Keratinocyte (primary cell): ENCODE measurements around the gene UGGT2. TPM values are rescaled to one million over a fixed set of nuclear protein-coding genes. Genes with fewer than 3 reads are reported as not detected.

Experiments used
- DNase-seq: peaks from one replicate; pipeline ENCODE4 v3.0.0-alpha.2; 2011; ENCODE audit warnings: low read depth, missing footprints, low spot score
- FAIRE-seq: peaks from 2 replicates; lab custom pipeline; 2011; peaks lifted over from hg19 to GRCh38; lab: Jason Lieb, UNC
- H2AFZ ChIP-seq: 2 replicates; pipeline ENCODE4 v1.6.0; 2012; ENCODE audit warnings: low read length, control low read depth, inconsistent platforms; ENCODE audit not compliant: control insufficient read depth
- H3K27ac ChIP-seq: 2 replicates; pipeline ENCODE4 v1.5.1; 2011; ENCODE audit warnings: low read length; ENCODE audit not compliant: control insufficient read depth, insufficient read depth
- H3K27me3 ChIP-seq: 3 replicates; pipeline ENCODE4 v1.6.0; 2011; ENCODE audit warnings: low read length; ENCODE audit not compliant: control insufficient read depth, insufficient read depth; ENCODE audit errors: extremely low read depth
- H3K36me3 ChIP-seq, 2 experiments: 2 replicates in 1 of 2; 3 replicates in 1 of 2; pipeline ENCODE4 v1.5.1; 2011; ENCODE audit warnings: low read length in 2 of 2, mild to moderate bottlenecking in 1 of 2; ENCODE audit not compliant: control insufficient read depth in 2 of 2, insufficient read depth in 2 of 2; ENCODE audit errors: extremely low read depth in 1 of 2
- H3K4me1 ChIP-seq: 3 replicates; pipeline ENCODE4 v1.5.1; 2011; ENCODE audit warnings: low read length; ENCODE audit not compliant: control insufficient read depth, insufficient read depth; ENCODE audit errors: extremely low read depth
- H3K4me2 ChIP-seq: 3 replicates; pipeline ENCODE4 v1.6.0; 2011; ENCODE audit warnings: low read depth, low read length; ENCODE audit not compliant: control insufficient read depth, insufficient read depth; ENCODE audit errors: extremely low read depth
- H3K4me3 ChIP-seq, 3 experiments: fragments of 200-600 bp in 1 of 3; sonication (generic) in 1 of 3; 2 replicates in 2 of 3; 3 replicates in 1 of 3; pipeline ENCODE4 v1.5.1; 2011 to 2016; ENCODE audit warnings: low read length in 3 of 3, mild to moderate bottlenecking in 3 of 3, control low read depth in 2 of 3, inconsistent platforms in 1 of 3, low read depth in 1 of 3, mixed read lengths in 1 of 3, mixed run types in 1 of 3, moderate library complexity in 1 of 3; ENCODE audit not compliant: control insufficient read depth in 2 of 3, insufficient read depth in 2 of 3; ENCODE audit errors: extremely low read depth in 1 of 3
- H3K79me2 ChIP-seq: 2 replicates; pipeline ENCODE4 v1.6.0; 2012; ENCODE audit warnings: low read length; ENCODE audit not compliant: control insufficient read depth, insufficient read depth
- H3K9ac ChIP-seq: 3 replicates; pipeline ENCODE4 v1.6.0; 2011; ENCODE audit warnings: low read length; ENCODE audit not compliant: control insufficient read depth, insufficient read depth; ENCODE audit errors: extremely low read depth
- H3K9me1 ChIP-seq: 3 replicates; pipeline ENCODE4 v1.6.0; 2011; ENCODE audit warnings: low read length; ENCODE audit not compliant: control insufficient read depth, insufficient read depth; ENCODE audit errors: extremely low read depth
- H3K9me3 ChIP-seq: 2 replicates; pipeline ENCODE4 v1.5.1; 2012; ENCODE audit warnings: low read depth, low read length; ENCODE audit not compliant: control insufficient read depth
- H4K20me1 ChIP-seq: 3 replicates; pipeline ENCODE4 v1.6.0; 2011; ENCODE audit warnings: low read length; ENCODE audit not compliant: control insufficient read depth, insufficient read depth; ENCODE audit errors: extremely low read depth
- CTCF ChIP-seq, 3 experiments: IDR thresholded peaks in 1 of 3; conservative IDR thresholded peaks in 1 of 3; optimal IDR thresholded peaks in 1 of 3; 2 replicates in 2 of 3; 3 replicates in 1 of 3; pipeline versions ENCODE3 to v1.5.1; 2011; ENCODE audit warnings: low read length in 3 of 3, mild to moderate bottlenecking in 3 of 3, moderate library complexity in 2 of 3, control low read depth in 1 of 3, inconsistent platforms in 1 of 3; ENCODE audit not compliant: insufficient read depth in 2 of 3; ENCODE audit errors: extremely low read depth in 1 of 3
- EZH2 ChIP-seq: IDR thresholded peaks from one replicate; pipeline ENCODE4 v1.6.1; 2012; ENCODE audit warnings: inconsistent platforms, mild to moderate bottlenecking, low read length, moderate library complexity
- dilution Hi-C: fragments of 300-500 bp; cut with MboI; formaldehyde crosslinking; loops from one replicate; pipeline ENCODE4 v1.7.0; 2020; ENCODE audit warnings: low sequenced_read_pairs; ENCODE audit not compliant: extremely low pct_ligation_motif_present
- polyA plus RNA-seq, 5 experiments: library from polyadenylated mRNA; depleted of rRNA in 3 of 5; stranded (reverse) in 3 of 5; stranded (forward) in 1 of 5; unstranded in 1 of 5; fragments of >200 nt; gene quantifications; 1 replicate in 1 of 5; 2 replicates in 3 of 5; 3 replicates in 1 of 5; pipeline versions ENCODE4 v1.2.1 to v1.2.3, GENCODE V29; 2011 to 2012; ENCODE audit warnings: missing spikeins in 2 of 5, low read depth in 1 of 5, low replicate concordance in 1 of 5

Gene UGGT2
- polyA plus RNA-seq, 1 donor (not counting 4 experiments of a cell fraction or from before 2014, with no cell fraction given), result 12.5 TPM

- H3K9me3 ChIP-seq, result no peaks in the 10 kb centered on the region
- DNase-seq (no peak), FAIRE-seq (no peak)
- TF ChIP-seq EZH2, result no peak
- no peak for TF ChIP-seq CTCF (optimal IDR thresholded peaks at IDR 0.05 in 1 of 3, IDR thresholded peaks at IDR 0.05 in 1 of 3, conservative IDR thresholded peaks at IDR 0.05 in 1 of 3; ENCODE audit: extremely low read depth in 1 of 3, insufficient read depth in 2 of 3, low read length in 3 of 3)
- no peaks in the 10 kb centered on the region for H3K27me3 ChIP-seq
- peaks cover 2 to 5% of the 10 kb centered on the region in 2 experiments for H3K36me3 ChIP-seq
- no peak overlapping the region for H3K9ac ChIP-seq
- no peaks in the 10 kb centered on the region for H3K9me1 ChIP-seq
- dilution Hi-C loops, result no loop called here
- peaks cover 3% of the 10 kb centered on the region for H3K79me2 ChIP-seq
- peaks cover 12% of the 10 kb centered on the region for H3K4me1 ChIP-seq
- H2AFZ ChIP-seq, result no peak overlapping the region
- no peak overlapping the region for H3K4me2 ChIP-seq
- peaks cover 3% of the 10 kb centered on the region for H4K20me1 ChIP-seq
- no peak overlapping the region for H3K4me3 ChIP-seq
- H3K27ac ChIP-seq, result no peak overlapping the region
Measured at GRCh38 chr13:95779522-95779921, 273.7 kb downstream of the UGGT2 start.

GRCh38 chr13:95771905-95772304 lies 281.3 kb downstream of the UGGT2 start:
- Histone ChIP-seq H3K9me3 (no peaks in the 10 kb centered on the region), H3K4me2 (no peak overlapping the region), H3K27me3 (no peaks in the 10 kb centered on the region), H3K9ac (no peak overlapping the region), H3K36me3 (peaks cover 0 to 2% of the 10 kb centered on the region in 2 experiments), H3K4me1 (no peaks in the 10 kb centered on the region), H3K27ac (no peak overlapping the region), H3K79me2 (no peaks in the 10 kb centered on the region), H3K4me3 (no peak overlapping the region), H4K20me1 (no peaks in the 10 kb centered on the region), H2AFZ (no peak overlapping the region), H3K9me1 (no peaks in the 10 kb centered on the region)
- dilution Hi-C loops, result no loop called here
- FAIRE-seq (no peak), DNase-seq (no peak)
- no peak for TF ChIP-seq EZH2
- TF ChIP-seq CTCF (optimal IDR thresholded peaks at IDR 0.05 in 1 of 3, IDR thresholded peaks at IDR 0.05 in 1 of 3, conservative IDR thresholded peaks at IDR 0.05 in 1 of 3; ENCODE audit: extremely low read depth in 1 of 3, insufficient read depth in 2 of 3, low read length in 3 of 3), result no peak
